GM19397 (cell line): ENCODE results near the gene CNOT6.

Experiments
- ATAC-seq: cut with Tn5 transposase; IDR thresholded peaks from one replicate; pipeline ENCODE4 v1.9.1; 2021; ENCODE audit warnings: mild to moderate bottlenecking, moderate library complexity; ENCODE audit not compliant: unreplicated experiment

Gene CNOT6

GRCh38 chr5:180613814-180614188, 119.6 kb downstream of the CNOT6 start:
- no peak for ATAC-seq

- no peak for ATAC-seq
These were observed 124.3 kb downstream of the CNOT6 start for GRCh38 chr5:180618487-180618828.

- no peak for ATAC-seq
These were observed 124.8 kb downstream of the CNOT6 start for GRCh38 chr5:180618829-180619562.

- ATAC-seq, result no peak
These were observed 125.4 kb downstream of the CNOT6 start for GRCh38 chr5:180619563-180619915.

GRCh38 chr5:180620014-180620413, 125.8 kb downstream of the CNOT6 start:
- ATAC-seq, result no peak

- ATAC-seq, result no peak
These were observed 127.1 kb downstream of the CNOT6 start for GRCh38 chr5:180621311-180621710.

GRCh38 chr5:180622910-180623309, 128.7 kb downstream of the CNOT6 start:
- no peak for ATAC-seq

GRCh38 chr5:180623411-180623834, 129.2 kb downstream of the CNOT6 start:
- no peak for ATAC-seq

- no peak for ATAC-seq
These were observed 129.7 kb downstream of the CNOT6 start for GRCh38 chr5:180623844-180624243.

GRCh38 chr5:180624587-180624986, 130.4 kb downstream of the CNOT6 start:
- no peak for ATAC-seq

- no peak for ATAC-seq
These were observed 131.1 kb downstream of the CNOT6 start for GRCh38 chr5:180625125-180625790.

GRCh38 chr5:180625791-180626660, 131.8 kb downstream of the CNOT6 start:
- no peak for ATAC-seq

- ATAC-seq, result no peak
These were observed 132.6 kb downstream of the CNOT6 start for GRCh38 chr5:180626661-180627385.

- ATAC-seq, result no peak
These were observed 133.4 kb downstream of the CNOT6 start for GRCh38 chr5:180627386-180628120.
